ENCODE data around the gene KHDC4. TPM values are rescaled to one million over a fixed set of nuclear protein-coding genes. Genes with fewer than 3 reads are reported as not detected.

The KHDC4 gene
- total and polyA plus RNA-seq, 2 of the 13 experiments (the other 11 are each of a cell fraction or from before 2014, with no cell fraction given), result 33.5 to 92.0 TPM

- DNase-seq (ENCODE audit: low spot score) (no peak), FAIRE-seq (no peak), ATAC-seq (peak; percentile 23; the same call in 2 of the 3 replicates)
- no peaks in the 10 kb centered on the region for H3K27me3 ChIP-seq (ENCODE audit: control insufficient read depth in 1 of 2, insufficient read depth in 2 of 2, low read length in 2 of 2)
- peaks cover 54% of the 10 kb centered on the region for H3K4me1 ChIP-seq (ENCODE audit: insufficient read depth, low read length)
- intact Hi-C loops (cut with micrococcal nuclease; ENCODE audit: unreplicated experiment) (no loop called here), in situ Hi-C loops (cut with HindIII; ENCODE audit: extremely low pct_ligation_motif_present, low pct_unique_long_range_greater_than_20kb) (no loop called here)
- no peaks in the 10 kb centered on the region; the same call in 1 of the 2 replicates for H4K20me1 ChIP-seq (ENCODE audit: insufficient read depth, low read length)
- no peak for TF ChIP-seq LCORL (IDR thresholded peaks at IDR 0.05)
- peak; percentile 47; the same call in 1 of the 2 replicates for TF ChIP-seq LCORL (CRISPR knock-in tag; IDR thresholded peaks at IDR 0.05)
- peak; percentile 30; the same call in 1 of the 2 replicates for TF ChIP-seq ZNF263 (CRISPR knock-in tag; IDR thresholded peaks at IDR 0.05)
- TF ChIP-seq HOXA3 (CRISPR knock-in tag; IDR thresholded peaks at IDR 0.05), result 0 out of 2 replicates have a peak, but pooled peaks have one; percentile 18
- TF ChIP-seq ZFP36L2 (CRISPR knock-in tag; IDR thresholded peaks at IDR 0.05), result no peak
- TF ChIP-seq HMGXB3 (CRISPR knock-in tag; IDR thresholded peaks at IDR 0.05; ENCODE audit: borderline replicate concordance), result no peak
- peak; percentile 68 for TF ChIP-seq CTCF (CRISPR knock-in tag; IDR thresholded peaks at IDR 0.05)
- TF ChIP-seq HNF4A (CRISPR knock-in tag; IDR thresholded peaks at IDR 0.05), result peak; percentile 52
- no peak for TF ChIP-seq AKAP8 (CRISPR knock-in tag; IDR thresholded peaks at IDR 0.05)
- no peak for TF ChIP-seq TFAP4 (IDR thresholded peaks at IDR 0.05; ENCODE audit: borderline replicate concordance, low read depth)
- TF ChIP-seq ZNF44 (CRISPR knock-in tag; IDR thresholded peaks at IDR 0.05), result no peak
- peak; percentile 56; the same call in 1 of the 2 replicates for TF ChIP-seq RAD21 (CRISPR knock-in tag; IDR thresholded peaks at IDR 0.05)
- TF ChIP-seq PATZ1 (CRISPR knock-in tag; IDR thresholded peaks at IDR 0.05), result 0 out of 2 replicates have a peak, but pooled peaks have one; percentile 44
- TF ChIP-seq KDM5B (CRISPR knock-in tag; IDR thresholded peaks at IDR 0.05; ENCODE audit: borderline replicate concordance), result 0 out of 2 replicates have a peak, but pooled peaks have one; percentile 17
- TF ChIP-seq STAG1 (CRISPR knock-in tag; IDR thresholded peaks at IDR 0.05), result peak; percentile 63
- no peak for TF ChIP-seq ZNF775 (CRISPR knock-in tag; IDR thresholded peaks at IDR 0.05; ENCODE audit: borderline replicate concordance)
- TF ChIP-seq ARID2 (CRISPR knock-in tag; IDR thresholded peaks at IDR 0.05; ENCODE audit: borderline replicate concordance), result no peak
- H3K79me2 ChIP-seq (ENCODE audit: insufficient read depth, low read length), result peaks cover 19% of the 10 kb centered on the region
- 85% methylated on average over 9 of the region's 9 CpGs for WGBS (ENCODE audit: low lambda C conversion rate)
- ChIA-PET CTCF (ENCODE audit: low intra/inter-chr PET ratio, low total read pairs) (interaction anchor here (0.7 kb wide), 1 partner anchor 23 kb away, joined by 5 read pairs; no protein-coding TSS in a partner anchor), POLR2A (interaction anchor here (2.4 to 5.0 kb wide), 3 partner anchors 11 to 21 kb away, joined by 18 to 64 read pairs (median 37); partner anchors contain the start of gene ARHGEF2)
- no peaks in the 10 kb centered on the region for H3K9me3 ChIP-seq (ENCODE audit: low read length)
- H3K4me2 ChIP-seq (ENCODE audit: low read depth, low read length), result no peak overlapping the region
- no peak overlapping the region for H2AFZ ChIP-seq (ENCODE audit: low read length)
- no TSS peak for BruUV-seq (replicated peaks)
- H3K4me3 ChIP-seq (replicated peaks in 1 of 3; ENCODE audit: insufficient read depth in 1 of 3, low read depth in 2 of 3, low read length in 3 of 3), result no peak overlapping the region
- peaks cover 33 to 64% of the 10 kb centered on the region in 2 experiments for H3K36me3 ChIP-seq (replicated peaks in 1 of 2; ENCODE audit: control insufficient read depth in 1 of 2, insufficient read depth in 2 of 2, low read length in 2 of 2)
- H3K27ac ChIP-seq (ENCODE audit: extremely low read length, insufficient read depth, low read length), result peak overlapping the region; percentile 86
- H3K9ac ChIP-seq (ENCODE audit: insufficient read depth, low read depth, low read length), result no peak overlapping the region
These were observed 31.9 kb upstream of the KHDC4 start for GRCh38 chr1:155966135-155966534.
